GM12873 (cell line): ENCODE data around the gene CTSW.
A peak's percentile ranks its signal among the peaks of the same experiment; 100 is the strongest.

Experiments
- TF ChIP-seq, protein P1 (sequence below): IDR thresholded peaks from 2 replicates; pipeline ENCODE4 v1.5.1; 2012; ENCODE audit warnings: low read depth, mild to moderate bottlenecking, moderate library complexity, low read length, control low read depth; ENCODE audit not compliant: insufficient read depth; ENCODE audit errors: missing control alignments

CTSW gene

DNA sequence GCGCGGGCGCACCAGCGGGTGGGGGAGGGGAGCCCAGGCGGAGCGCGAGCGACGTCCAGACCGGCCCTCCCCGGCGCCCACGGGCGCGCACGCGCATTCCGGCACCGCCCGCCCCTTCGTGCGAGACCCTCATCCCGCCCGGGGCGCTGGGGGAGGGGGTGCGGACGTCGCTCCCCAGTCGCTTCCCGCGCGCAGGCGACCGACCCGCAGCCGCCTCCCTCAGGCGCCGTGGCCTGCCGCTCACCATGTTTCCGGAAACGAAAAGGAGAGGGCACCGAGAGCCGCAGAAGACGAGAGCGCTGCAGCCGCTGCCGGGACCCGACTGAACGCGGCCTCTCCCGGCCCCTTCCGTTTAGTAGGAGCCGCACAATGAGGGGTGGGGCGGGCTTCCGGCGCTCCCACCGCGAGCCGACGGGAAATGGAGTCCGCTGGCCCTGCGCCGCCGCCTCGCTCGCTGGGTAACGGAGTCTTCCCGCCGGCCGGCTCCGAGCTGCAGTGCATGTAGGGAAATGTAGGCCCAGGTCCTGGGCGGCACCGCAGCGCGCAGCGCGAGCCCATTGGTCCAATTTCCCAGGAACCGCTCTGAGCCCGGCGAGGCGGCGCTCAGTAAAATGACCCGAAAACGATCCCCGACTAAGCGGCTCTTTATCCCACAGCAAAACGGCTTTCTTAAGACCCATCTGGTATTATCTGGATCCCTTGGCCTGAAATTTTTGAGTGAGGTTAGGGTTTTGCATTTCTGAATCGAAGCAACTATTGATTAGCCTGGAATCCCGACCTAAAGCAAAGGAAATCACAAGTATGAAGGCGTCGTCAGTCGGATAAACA lies 21.6 kb upstream of the CTSW start, which contains the start of gene CFL1:
TSS of gene CFL1 (minus strand) at position 328 of the 828 bp plus-strand sequence. CDS start at position 247, 81 bp downstream.
- TF ChIP-seq, protein P1, sequence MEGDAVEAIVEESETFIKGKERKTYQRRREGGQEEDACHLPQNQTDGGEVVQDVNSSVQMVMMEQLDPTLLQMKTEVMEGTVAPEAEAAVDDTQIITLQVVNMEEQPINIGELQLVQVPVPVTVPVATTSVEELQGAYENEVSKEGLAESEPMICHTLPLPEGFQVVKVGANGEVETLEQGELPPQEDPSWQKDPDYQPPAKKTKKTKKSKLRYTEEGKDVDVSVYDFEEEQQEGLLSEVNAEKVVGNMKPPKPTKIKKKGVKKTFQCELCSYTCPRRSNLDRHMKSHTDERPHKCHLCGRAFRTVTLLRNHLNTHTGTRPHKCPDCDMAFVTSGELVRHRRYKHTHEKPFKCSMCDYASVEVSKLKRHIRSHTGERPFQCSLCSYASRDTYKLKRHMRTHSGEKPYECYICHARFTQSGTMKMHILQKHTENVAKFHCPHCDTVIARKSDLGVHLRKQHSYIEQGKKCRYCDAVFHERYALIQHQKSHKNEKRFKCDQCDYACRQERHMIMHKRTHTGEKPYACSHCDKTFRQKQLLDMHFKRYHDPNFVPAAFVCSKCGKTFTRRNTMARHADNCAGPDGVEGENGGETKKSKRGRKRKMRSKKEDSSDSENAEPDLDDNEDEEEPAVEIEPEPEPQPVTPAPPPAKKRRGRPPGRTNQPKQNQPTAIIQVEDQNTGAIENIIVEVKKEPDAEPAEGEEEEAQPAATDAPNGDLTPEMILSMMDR = no peak

DNA sequence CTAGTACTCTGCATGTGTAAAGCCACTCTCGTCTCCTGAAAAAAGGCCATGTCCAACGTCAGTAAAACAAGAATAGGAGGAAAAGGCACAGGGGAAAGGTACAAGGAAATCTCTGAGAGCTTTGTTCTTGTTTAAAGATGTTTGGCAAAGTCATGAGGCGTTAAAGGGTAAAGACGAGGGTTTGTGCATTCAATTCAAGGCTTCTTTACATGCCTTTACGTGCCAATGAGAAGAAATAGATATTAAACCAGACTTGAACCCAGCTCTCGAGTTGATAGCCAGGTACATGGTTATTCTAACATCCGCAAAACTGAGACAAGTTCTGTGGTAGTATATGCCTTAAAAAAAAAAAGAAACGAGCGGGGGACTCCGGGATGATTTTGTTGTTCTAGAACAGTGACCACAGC lies 21.0 kb upstream of the CTSW start:
- TF ChIP-seq, protein P1 = no peak

DNA sequence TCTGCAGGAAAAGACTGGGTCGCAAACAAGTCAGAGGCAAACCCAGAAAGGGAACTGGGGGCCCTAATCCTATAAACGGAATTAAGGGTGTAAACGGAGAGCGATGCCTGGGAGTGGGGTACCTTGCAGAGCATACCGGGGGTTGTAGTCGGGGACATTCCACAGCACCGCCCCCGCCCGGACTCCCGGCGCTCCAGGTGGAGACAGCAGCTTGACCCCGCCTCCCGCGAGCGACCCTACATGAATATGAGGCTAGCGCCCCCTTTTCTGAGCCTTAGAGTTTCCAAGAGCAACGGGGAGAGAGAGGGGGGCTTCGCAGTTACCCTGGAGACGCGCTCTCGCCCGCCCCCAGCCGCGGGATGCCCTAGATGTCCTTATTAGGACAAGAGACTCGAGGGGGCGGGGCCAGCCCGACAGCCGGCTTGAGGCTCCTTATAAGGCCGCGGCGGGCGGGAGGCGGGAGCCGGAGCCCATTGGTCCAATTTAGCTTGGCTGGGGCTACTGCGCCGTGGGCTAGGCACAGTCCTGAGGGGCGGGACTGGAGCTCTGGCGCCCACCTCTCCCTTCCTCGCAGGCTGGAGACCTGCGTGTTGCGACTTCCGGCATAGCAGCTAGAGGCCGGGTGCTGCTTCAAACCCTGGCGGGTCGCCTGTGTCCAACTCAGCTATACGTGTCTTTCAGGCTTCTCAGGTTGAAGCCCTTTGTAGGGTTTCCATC lies 20.4 kb upstream of the CTSW start:
- TF ChIP-seq, protein P1 = no peak

DNA sequence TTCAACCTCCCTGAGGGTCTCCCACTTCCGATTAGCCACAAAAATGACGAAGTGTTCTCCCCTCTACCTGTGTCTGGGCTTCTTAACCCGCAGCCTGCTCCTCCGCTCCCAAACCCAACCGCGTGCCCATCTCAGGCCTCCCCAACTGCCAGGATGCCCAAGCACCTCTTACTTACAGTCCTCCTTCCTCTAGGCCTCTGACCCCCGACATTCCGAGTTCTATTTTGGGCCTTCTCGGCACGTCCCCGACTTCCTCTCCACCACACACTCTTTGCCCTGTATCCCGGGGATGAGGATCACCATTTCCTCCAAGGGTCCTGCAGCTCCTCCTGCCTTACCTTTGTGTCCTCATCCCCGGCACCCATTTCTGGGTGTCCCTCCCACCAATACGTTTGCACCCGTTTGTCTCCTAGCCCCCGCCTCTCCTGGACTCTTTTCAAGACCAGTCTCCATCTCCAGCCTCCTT lies 19.8 kb upstream of the CTSW start:
- TF ChIP-seq, protein P1 = no peak

DNA sequence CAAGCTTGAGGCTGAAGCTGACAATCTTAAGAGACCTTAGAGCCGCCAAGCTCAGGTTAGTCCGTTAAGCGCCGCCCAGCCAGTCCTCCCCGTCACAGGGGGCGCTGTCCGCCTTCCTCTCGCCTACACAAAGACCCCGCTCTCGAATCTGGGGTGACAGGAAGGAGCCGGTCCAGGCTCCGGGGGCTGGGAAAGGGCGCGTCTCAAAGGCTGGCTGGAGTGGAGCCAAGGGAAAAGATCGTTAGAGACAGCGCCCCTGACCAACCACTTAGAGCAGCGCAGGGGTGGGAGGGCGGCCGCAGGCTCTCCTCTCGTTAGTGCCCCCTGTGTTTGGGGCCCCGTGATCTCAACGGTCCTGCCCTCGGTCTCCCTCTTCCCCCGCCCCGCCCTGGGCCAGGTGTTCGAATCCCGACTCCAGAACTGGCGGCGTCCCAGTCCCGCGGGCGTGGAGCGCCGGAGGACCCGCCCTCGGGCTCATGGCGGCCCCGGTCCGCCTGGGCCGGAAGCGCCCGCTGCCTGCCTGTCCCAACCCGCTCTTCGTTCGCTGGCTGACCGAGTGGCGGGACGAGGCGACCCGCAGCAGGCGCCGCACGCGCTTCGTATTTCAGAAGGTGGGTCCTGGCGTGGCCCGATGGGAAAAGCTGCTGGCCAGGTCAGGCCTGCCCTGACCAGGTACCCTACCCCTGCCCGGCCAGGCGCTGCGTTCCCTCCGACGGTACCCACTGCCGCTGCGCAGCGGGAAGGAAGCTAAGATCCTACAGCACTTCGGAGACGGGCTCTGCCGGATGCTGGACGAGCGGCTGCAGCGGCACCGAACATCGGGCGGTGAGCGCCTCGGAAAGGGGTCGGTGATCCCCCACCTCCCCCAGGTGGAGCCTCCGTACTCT lies 19.1 kb upstream of the CTSW start, which contains the start of gene MUS81:
TSS of gene MUS81 (plus strand) at position 156 of the 887 bp plus-strand sequence. CDS start at position 477, 321 bp downstream.
- TF ChIP-seq, protein P1 = peak; percentile 87

DNA sequence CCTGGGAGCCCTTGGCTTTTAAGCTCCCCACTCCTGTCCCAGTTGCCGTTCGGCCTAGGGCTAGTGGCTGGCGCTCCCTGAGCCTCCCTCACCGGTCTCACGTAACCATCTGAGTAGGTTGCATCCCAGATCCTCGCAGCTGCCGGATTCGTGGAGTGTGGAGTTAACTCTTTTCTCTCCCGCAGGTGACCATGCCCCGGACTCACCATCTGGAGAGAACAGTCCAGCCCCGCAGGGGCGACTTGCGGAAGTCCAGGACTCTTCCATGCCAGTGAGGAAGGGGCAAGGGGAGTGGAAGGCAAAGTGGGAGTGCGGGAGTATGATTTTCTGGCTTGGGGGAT lies 18.5 kb upstream of the CTSW start:
- TF ChIP-seq, protein P1 = no peak
